Esophagus squamous epithelium (tissue), 4 donors: Measurements from ENCODE around the gene EPHA6.

Source experiments
- POLR2A ChIP-seq, 4 donors: fragments of 450-650 bp; IDR thresholded peaks; one replicate each; pipeline ENCODE4 v1.6.1; 2017; ENCODE audit warnings: antibody characterized with exemption in 4 of 4, mild to moderate bottlenecking in 4 of 4, moderate library complexity in 3 of 4
- TF ChIP-seq, protein P1 (sequence below), 6 experiments: fragments of 450-650 bp in 4 of 6; fragments of 200-600 bp in 2 of 6; sonication (generic) in 2 of 6; IDR thresholded peaks; one replicate each; pipeline ENCODE4 v1.5.1; 2016 to 2019; ENCODE audit warnings: antibody characterized with exemption in 6 of 6, mild to moderate bottlenecking in 4 of 6, moderate library complexity in 4 of 6

DNA sequence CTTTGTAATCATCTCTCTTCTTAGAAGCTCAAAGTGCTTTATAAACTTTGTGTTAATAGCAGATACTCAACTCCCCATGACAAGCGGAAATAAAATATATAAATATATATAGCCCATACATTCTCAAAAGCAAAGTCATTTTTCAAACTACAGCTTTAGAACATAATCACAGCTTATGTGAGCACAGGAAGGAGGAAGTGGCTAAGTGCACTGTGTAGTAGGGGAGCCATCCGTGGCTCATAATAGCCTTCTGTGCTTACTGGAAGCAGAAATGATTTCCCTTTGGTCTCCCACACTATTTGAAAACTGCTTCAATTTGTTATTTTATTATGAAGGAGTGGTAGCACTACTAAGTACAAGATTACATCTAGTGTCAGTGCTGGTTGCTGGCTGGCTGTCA, 798.7 kb downstream of the EPHA6 start:
- TF ChIP-seq, protein P1, sequence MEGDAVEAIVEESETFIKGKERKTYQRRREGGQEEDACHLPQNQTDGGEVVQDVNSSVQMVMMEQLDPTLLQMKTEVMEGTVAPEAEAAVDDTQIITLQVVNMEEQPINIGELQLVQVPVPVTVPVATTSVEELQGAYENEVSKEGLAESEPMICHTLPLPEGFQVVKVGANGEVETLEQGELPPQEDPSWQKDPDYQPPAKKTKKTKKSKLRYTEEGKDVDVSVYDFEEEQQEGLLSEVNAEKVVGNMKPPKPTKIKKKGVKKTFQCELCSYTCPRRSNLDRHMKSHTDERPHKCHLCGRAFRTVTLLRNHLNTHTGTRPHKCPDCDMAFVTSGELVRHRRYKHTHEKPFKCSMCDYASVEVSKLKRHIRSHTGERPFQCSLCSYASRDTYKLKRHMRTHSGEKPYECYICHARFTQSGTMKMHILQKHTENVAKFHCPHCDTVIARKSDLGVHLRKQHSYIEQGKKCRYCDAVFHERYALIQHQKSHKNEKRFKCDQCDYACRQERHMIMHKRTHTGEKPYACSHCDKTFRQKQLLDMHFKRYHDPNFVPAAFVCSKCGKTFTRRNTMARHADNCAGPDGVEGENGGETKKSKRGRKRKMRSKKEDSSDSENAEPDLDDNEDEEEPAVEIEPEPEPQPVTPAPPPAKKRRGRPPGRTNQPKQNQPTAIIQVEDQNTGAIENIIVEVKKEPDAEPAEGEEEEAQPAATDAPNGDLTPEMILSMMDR (IDR thresholded peaks at IDR 0.05), result no peak
- no peak for TF ChIP-seq POLR2A (IDR thresholded peaks at IDR 0.05)
